ENCODE measurements around the gene NPTXR. TPM values are rescaled to one million over a fixed set of nuclear protein-coding genes. Genes with fewer than 3 reads are reported as not detected.

The NPTXR gene
- total RNA-seq, 4 donors from 2014 or later: 3.6 to 8.7 (median 4.4) TPM

- WGBS, 2 donors: 26 to 30% methylated on average over 16 of the region's 16 CpGs
- no peak overlapping the region for H3K4me3 ChIP-seq (replicated peaks in 1 of 3)
- H3K9me3 ChIP-seq: no peaks in the 10 kb centered on the region
- intact Hi-C loops (cut with DNase I): no loop called here
- peaks cover 8 to 26% of the 10 kb centered on the region in 2 donors for H3K4me1 ChIP-seq
- H3K27me3 ChIP-seq: no peaks in the 10 kb centered on the region
- DNase-seq: peak; percentile 79 to 84
- H3K36me3 ChIP-seq: no peaks in the 10 kb centered on the region
- peak overlapping the region; percentile 72 to 88 (median 78) for H3K27ac ChIP-seq
- TF ChIP-seq CTCF (IDR thresholded peaks at IDR 0.05) (peak in 1 of 6 experiments; percentile 30), POLR2A (IDR thresholded peaks at IDR 0.05) (peak in 1 of 2 donors; percentile 61)
Observed at GRCh38 chr22:38788021-38788816, 55.6 kb downstream of the NPTXR start.

GRCh38 chr22:38786631-38787030 lies 57.2 kb downstream of the NPTXR start:
- TF ChIP-seq POLR2A (IDR thresholded peaks at IDR 0.05): no peak
- no peak for TF ChIP-seq CTCF (IDR thresholded peaks at IDR 0.05)
- intact Hi-C loops (cut with DNase I): no loop called here
- peaks cover 0 to 9% of the 10 kb centered on the region in 2 donors for H3K36me3 ChIP-seq
- H3K27ac ChIP-seq: peak overlapping the region in 1 of 3 donors; percentile 24
- H3K9me3 ChIP-seq: no peaks in the 10 kb centered on the region
- peaks cover 8 to 26% of the 10 kb centered on the region in 2 donors for H3K4me1 ChIP-seq
- no peak overlapping the region for H3K4me3 ChIP-seq (replicated peaks in 1 of 3)
- 84 to 92% methylated on average over 3 of the region's 3 CpGs for WGBS, 2 donors
- DNase-seq: no peak
- no peaks in the 10 kb centered on the region for H3K27me3 ChIP-seq

GRCh38 chr22:38784856-38785255 lies 59.0 kb downstream of the NPTXR start:
- Histone ChIP-seq H3K27me3 (no peaks in the 10 kb centered on the region), H3K4me3 (replicated peaks in 1 of 3) (no peak overlapping the region), H3K9me3 (no peaks in the 10 kb centered on the region), H3K36me3 (peaks cover 16 to 18% of the 10 kb centered on the region in 2 donors), H3K27ac (no peak overlapping the region), H3K4me1 (peaks cover 8 to 26% of the 10 kb centered on the region in 2 donors)
- no peak for TF ChIP-seq POLR2A (IDR thresholded peaks at IDR 0.05)
- no peak for TF ChIP-seq CTCF (IDR thresholded peaks at IDR 0.05)
- intact Hi-C loops (cut with DNase I): loop anchor here (5.0 kb wide), 1 partner anchor 57 kb away; the partner anchor contains the start of gene NPTXR
- DNase-seq: no peak
- WGBS, 2 donors: 95 to 97% methylated on average over 5 of the region's 5 CpGs

- WGBS, 2 donors: 90 to 92% methylated on average over 15 of the region's 15 CpGs
Observed at GRCh38 chr22:38784035-38784434, 59.8 kb downstream of the NPTXR start.

More at GRCh38 chr22:38784035-38784434, 59.8 kb downstream of the NPTXR start:
- intact Hi-C loops (cut with DNase I): loop anchor here (5.0 kb wide), 1 partner anchor 58 kb away; the partner anchor contains the start of gene NPTXR
- DNase-seq: no peak
- no peak for TF ChIP-seq CTCF (IDR thresholded peaks at IDR 0.05)
- no peak for TF ChIP-seq POLR2A (IDR thresholded peaks at IDR 0.05)
- H3K27ac ChIP-seq: no peak overlapping the region
- H3K36me3 ChIP-seq: peaks cover 16 to 19% of the 10 kb centered on the region in 2 donors
- no peaks in the 10 kb centered on the region for H3K9me3 ChIP-seq
- peaks cover 8 to 22% of the 10 kb centered on the region in 2 donors for H3K4me1 ChIP-seq
- no peaks in the 10 kb centered on the region for H3K27me3 ChIP-seq
- H3K4me3 ChIP-seq (replicated peaks in 1 of 3): no peak overlapping the region

All from thyroid gland (tissue), 4 donors.